Activated CD4-positive, alpha-beta memory T cell treated with anti-CD3 and anti-CD28 coated beads, Interleukin-2, amount 10 ng/mL, durations not matched to agents 7 days and 5 days (primary cell): ENCODE results near the gene APAF1. TPM values are rescaled to one million over a fixed set of nuclear protein-coding genes. Genes with fewer than 3 reads are reported as not detected.
"Not testable (repeated sequence)": the region's sequence is repeated elsewhere in the genome, so short reads cannot be mapped to it uniquely, and the experiment has no call there.

Experiments used
- CTCF ChIA-PET: fragments of 350-600 bp; sonication (Branson Sonifier 250); formaldehyde crosslinking; loops from one replicate; lab custom pipeline; 2021; ENCODE audit warnings: antibody characterized with exemption, inconsistent platforms; lab: Charles Lee
- POLR2A ChIA-PET: fragments of 350-600 bp; sonication (Branson Sonifier 250); formaldehyde crosslinking; loops from one replicate; lab custom pipeline; 2021; ENCODE audit warnings: antibody characterized with exemption; lab: Charles Lee
- DNase-seq: peaks from one replicate; pipeline ENCODE4 v3.0.0-alpha.2; 2020
- H3K27ac Mint-ChIP-seq: one replicate; pipeline ENCODE4 v1.8.0; 2021; ENCODE audit warnings: mild to moderate bottlenecking, mixed read lengths
- H3K27me3 Mint-ChIP-seq: one replicate; pipeline ENCODE4 v1.8.0; 2021; ENCODE audit warnings: mixed read lengths
- H3K36me3 Mint-ChIP-seq: one replicate; pipeline ENCODE4 v1.8.0; 2021; ENCODE audit warnings: low read depth, mixed read lengths
- H3K4me1 Mint-ChIP-seq: one replicate; pipeline ENCODE4 v1.8.0; 2021; ENCODE audit warnings: mixed read lengths
- H3K4me3 Mint-ChIP-seq: one replicate; pipeline ENCODE4 v1.8.0; 2021; ENCODE audit warnings: mild to moderate bottlenecking, mixed read lengths
- H3K9me3 Mint-ChIP-seq: one replicate; pipeline ENCODE4 v1.8.0; 2021; ENCODE audit warnings: mixed read lengths
- total RNA-seq, 2 experiments: library from RNA; stranded (reverse); gene quantifications; one replicate each; pipeline ENCODE4 v1.2.3, GENCODE V29; 2021

Gene APAF1
- total RNA-seq = 10 to 100 TPM; 37.4 to 37.8 TPM

GRCh38 chr12:98644712-98645571, at the start of gene APAF1, which contains the start of gene IKBIP:
TSS of gene APAF1 (plus strand) at chr12:98645290. CDS start at chr12:98648360, 3,070 bp downstream.
TSS of gene IKBIP (minus strand) at chr12:98644788. CDS start at chr12:98644701, 87 bp downstream.
- ChIA-PET CTCF (interaction anchor here (0.8 to 2.2 kb wide), 8 partner anchors 9 to 127 kb away, joined by 3 to 9 read pairs (median 4); partner anchors contain the start of gene SLC25A3), POLR2A (interaction anchor here (0.6 to 11.0 kb wide), 18 partner anchors 9 to 1622 kb away, joined by 3 to 142 read pairs (median 4); partner anchors contain the start of genes ACTR6, DEPDC4, SCYL2 and SLC25A3)
- Mint-ChIP-seq H3K27ac (peak within 1 kb of the TSS; percentile 95), H3K4me1 (peaks cover 46% of the 10 kb centered on the region), H3K9me3 (no peaks in the 10 kb centered on the region), H3K36me3 (peaks cover 33% of the 10 kb centered on the region), H3K4me3 (peak within 1 kb of the TSS; percentile 96), H3K27me3 (no peaks in the 10 kb centered on the region)
- DNase-seq = peak; percentile 98

- H3K4me3 Mint-ChIP-seq, DNase-seq, H3K27me3 Mint-ChIP-seq, H3K27ac Mint-ChIP-seq, H3K9me3 Mint-ChIP-seq: not testable (repeated sequence)
- Mint-ChIP-seq H3K36me3 (peaks cover 66% of the 10 kb centered on the region), H3K4me1 (peaks cover 37% of the 10 kb centered on the region)
- CTCF ChIA-PET = interaction anchor here (0.9 to 6.5 kb wide), 4 partner anchors 21 to 53 kb away, joined by 3 to 48 read pairs (median 3); no protein-coding TSS in a partner anchor
- POLR2A ChIA-PET = interaction anchor here (0.9 to 7.6 kb wide), 4 partner anchors 8 to 79 kb away, joined by 3 to 156 read pairs (median 72); partner anchors contain the start of genes APAF1, IKBIP and TMPO
Observed at GRCh38 chr12:98597313-98597712, 47.8 kb upstream of the APAF1 start.

GRCh38 chr12:98601924-98602323, 43.2 kb upstream of the APAF1 start:
- peaks cover 13% of the 10 kb centered on the region for H3K4me1 Mint-ChIP-seq
- H3K36me3 Mint-ChIP-seq = peaks cover 52% of the 10 kb centered on the region
- no peak overlapping the region for H3K4me3 Mint-ChIP-seq
- H3K9me3 Mint-ChIP-seq = no peaks in the 10 kb centered on the region
- no peak for DNase-seq
- CTCF ChIA-PET = interaction anchor here (0.7 kb wide), 1 partner anchor 31 kb away, joined by 3 read pairs; no protein-coding TSS in a partner anchor
- H3K27ac Mint-ChIP-seq = no peak overlapping the region
- H3K27me3 Mint-ChIP-seq = no peaks in the 10 kb centered on the region
- POLR2A ChIA-PET = interaction anchor here (0.9 to 4.2 kb wide), 2 partner anchors 8 to 42 kb away, joined by 3 to 40 read pairs; partner anchors contain the start of genes IKBIP and SLC25A3

GRCh38 chr12:98606359-98606988, 38.6 kb upstream of the APAF1 start:
- no peak for DNase-seq
- ChIA-PET POLR2A (interaction anchor here (1.1 to 4.1 kb wide), 3 partner anchors 12 to 55 kb away, joined by 3 to 23 read pairs (median 3); partner anchors contain the start of gene SLC25A3), CTCF (interaction anchor here (1.0 to 1.5 kb wide), 3 partner anchors 10 to 56 kb away, joined by 3 to 4 read pairs (median 3); no protein-coding TSS in a partner anchor)

GRCh38 chr12:98610596-98610995, 34.5 kb upstream of the APAF1 start:
- no peak overlapping the region for H3K4me3 Mint-ChIP-seq
- no peaks in the 10 kb centered on the region for H3K9me3 Mint-ChIP-seq
- DNase-seq = no peak
- no peak overlapping the region for H3K27ac Mint-ChIP-seq
- peaks cover 2% of the 10 kb centered on the region for H3K36me3 Mint-ChIP-seq
- POLR2A ChIA-PET = no interaction called here
- peaks cover 2% of the 10 kb centered on the region for H3K4me1 Mint-ChIP-seq
- CTCF ChIA-PET = interaction anchor here (0.8 kb wide), 1 partner anchor 52 kb away, joined by 4 read pairs; no protein-coding TSS in a partner anchor
- H3K27me3 Mint-ChIP-seq = no peaks in the 10 kb centered on the region

More at GRCh38 chr12:98606359-98606988, 38.6 kb upstream of the APAF1 start:
- Mint-ChIP-seq H3K27me3 (no peaks in the 10 kb centered on the region), H3K4me3 (no peak overlapping the region), H3K4me1 (peaks cover 2% of the 10 kb centered on the region), H3K27ac (no peak overlapping the region), H3K36me3 (peaks cover 16% of the 10 kb centered on the region), H3K9me3 (no peaks in the 10 kb centered on the region)

- Mint-ChIP-seq H3K36me3 (peaks cover 13% of the 10 kb centered on the region), H3K27me3 (no peaks in the 10 kb centered on the region), H3K9me3 (no peaks in the 10 kb centered on the region), H3K27ac (no peak overlapping the region), H3K4me3 (no peak overlapping the region), H3K4me1 (no peaks in the 10 kb centered on the region)
- no peak for DNase-seq
- ChIA-PET CTCF (no interaction called here), POLR2A (no interaction called here)
Observed at GRCh38 chr12:98612696-98613334, 32.3 kb upstream of the APAF1 start.

GRCh38 chr12:98618952-98619351, 26.1 kb upstream of the APAF1 start:
- DNase-seq = no peak
- Mint-ChIP-seq H3K27me3 (no peaks in the 10 kb centered on the region), H3K36me3 (peaks cover 11% of the 10 kb centered on the region), H3K27ac (no peak overlapping the region), H3K4me3 (no peak overlapping the region), H3K4me1 (peaks cover 6% of the 10 kb centered on the region), H3K9me3 (no peaks in the 10 kb centered on the region)
- CTCF ChIA-PET = interaction anchor here (1.0 to 1.2 kb wide), 3 partner anchors 14 to 26 kb away, joined by 3 to 5 read pairs (median 3); partner anchors contain the start of gene SLC25A3
- POLR2A ChIA-PET = interaction anchor here (0.6 to 1.5 kb wide), 2 partner anchors 10 to 95 kb away, joined by 3 to 5 read pairs; no protein-coding TSS in a partner anchor

- H3K9me3 Mint-ChIP-seq = no peaks in the 10 kb centered on the region
- DNase-seq = no peak
- no peaks in the 10 kb centered on the region for H3K27me3 Mint-ChIP-seq
- ChIA-PET CTCF (interaction anchor here (0.6 to 1.5 kb wide), 3 partner anchors 9 to 37 kb away, joined by 3 to 4 read pairs (median 3); partner anchors contain the start of genes APAF1 and IKBIP), POLR2A (interaction anchor here (0.8 kb wide), 1 partner anchor 9 kb away, joined by 3 read pairs; the partner anchor contains the start of genes APAF1 and IKBIP)
- no peak overlapping the region for H3K27ac Mint-ChIP-seq
- H3K36me3 Mint-ChIP-seq = peaks cover 31% of the 10 kb centered on the region
- H3K4me1 Mint-ChIP-seq = peaks cover 13% of the 10 kb centered on the region
- no peak overlapping the region for H3K4me3 Mint-ChIP-seq
Observed at GRCh38 chr12:98635657-98636323, 9.3 kb upstream of the APAF1 start.

GRCh38 chr12:98637068-98637467, 8.0 kb upstream of the APAF1 start:
- CTCF ChIA-PET = interaction anchor here (1.5 kb wide), 1 partner anchor 28 kb away, joined by 3 read pairs; no protein-coding TSS in a partner anchor
- Mint-ChIP-seq H3K27ac (no peak overlapping the region), H3K4me1 (peaks cover 24% of the 10 kb centered on the region), H3K9me3 (no peaks in the 10 kb centered on the region), H3K4me3 (no peak overlapping the region), H3K36me3 (peaks cover 35% of the 10 kb centered on the region), H3K27me3 (no peaks in the 10 kb centered on the region)
- POLR2A ChIA-PET = interaction anchor here (11.0 kb wide), 1 partner anchor 41 kb away, joined by 142 read pairs; the partner anchor contains the start of gene SLC25A3
- DNase-seq = no peak

- H3K4me3 Mint-ChIP-seq = no peak overlapping the region
- no peaks in the 10 kb centered on the region for H3K9me3 Mint-ChIP-seq
- H3K27ac Mint-ChIP-seq = no peak overlapping the region
- no peaks in the 10 kb centered on the region for H3K27me3 Mint-ChIP-seq
- ChIA-PET POLR2A (interaction anchor here (1.0 to 11.0 kb wide), 2 partner anchors 42 to 147 kb away, joined by 3 to 142 read pairs; partner anchors contain the start of gene SLC25A3), CTCF (no interaction called here)
- H3K36me3 Mint-ChIP-seq = peaks cover 32% of the 10 kb centered on the region
- peaks cover 31% of the 10 kb centered on the region for H3K4me1 Mint-ChIP-seq
- DNase-seq = no peak
Observed at GRCh38 chr12:98638009-98638408, 7.1 kb upstream of the APAF1 start.

GRCh38 chr12:98639491-98639890, 5.6 kb upstream of the APAF1 start:
- no peaks in the 10 kb centered on the region for H3K27me3 Mint-ChIP-seq
- ChIA-PET POLR2A (interaction anchor here (1.2 to 11.0 kb wide), 3 partner anchors 32 to 125 kb away, joined by 3 to 142 read pairs (median 7); partner anchors contain the start of genes SLC25A3 and TMPO), CTCF (interaction anchor here (1.0 to 2.0 kb wide), 4 partner anchors 12 to 73 kb away, joined by 3 to 7 read pairs (median 4); no protein-coding TSS in a partner anchor)
- DNase-seq = no peak
- H3K9me3 Mint-ChIP-seq = no peaks in the 10 kb centered on the region
- peaks cover 40% of the 10 kb centered on the region for H3K4me1 Mint-ChIP-seq
- no peak overlapping the region for H3K27ac Mint-ChIP-seq
- H3K4me3 Mint-ChIP-seq = no peak overlapping the region
- peaks cover 29% of the 10 kb centered on the region for H3K36me3 Mint-ChIP-seq
